Measurements from ENCODE around the gene TNNT3. TPM values are rescaled to one million over a fixed set of nuclear protein-coding genes. Genes with fewer than 3 reads are reported as not detected.

Gene TNNT3
- total RNA-seq, 1 experiment from 2014 or later, result not detected

GRCh38 chr11:1934335-1935155 is 15.0 kb downstream of the TNNT3 start:
- no peak overlapping the region for H3K27ac ChIP-seq (ENCODE audit: insufficient read length, low read depth, low read length)
- no peaks in the 10 kb centered on the region for H4K20me1 ChIP-seq (ENCODE audit: control insufficient read depth, insufficient read depth, insufficient read length)
- no peak overlapping the region for H3K23ac ChIP-seq (ENCODE audit: insufficient read length, low read depth, low read length)
- no peaks in the 10 kb centered on the region for H3K79me2 ChIP-seq (ENCODE audit: insufficient read depth, low read length)
- H4K5ac ChIP-seq (ENCODE audit: insufficient read length, low read depth, low read length), result no peak overlapping the region
- H3K18ac ChIP-seq (ENCODE audit: insufficient read length, low read depth, low read length), result no peak overlapping the region
- H3K4ac ChIP-seq (ENCODE audit: low read depth, low read length), result no peak overlapping the region
- H4K91ac ChIP-seq (ENCODE audit: insufficient read length, low read depth, low read length), result no peak overlapping the region
- no peak overlapping the region for H2BK12ac ChIP-seq (ENCODE audit: insufficient read length, low read depth, low read length)
- Mint-ChIP-seq H3K36me3 (ENCODE audit: insufficient read depth in 1 of 3, low read depth in 3 of 3) (no peaks in the 10 kb centered on the region), H3K4me3 (no peak overlapping the region), H3K4me1 (peaks cover 0 to 9% of the 10 kb centered on the region in 2 experiments; a peak in 2 of 4 replicates), H3K27ac (no peak overlapping the region), H3K9me3 (no peaks in the 10 kb centered on the region), H3K27me3 (ENCODE audit: low read depth) (peaks cover 17% of the 10 kb centered on the region)
- no peaks in the 10 kb centered on the region for H3K79me1 ChIP-seq (ENCODE audit: insufficient read depth, low read depth, low read length, poor library complexity, severe bottlenecking)
- H3K4me2 ChIP-seq (ENCODE audit: insufficient read depth, insufficient read length, low read length), result no peak overlapping the region
- H3K4me1 ChIP-seq (ENCODE audit: insufficient read depth, low read length), result no peaks in the 10 kb centered on the region
- no peak overlapping the region; the same call in 1 of the 2 replicates for H2BK15ac ChIP-seq (ENCODE audit: low read depth, low read length)
- H3K14ac ChIP-seq (ENCODE audit: insufficient read depth, low read length), result no peak overlapping the region; the same call in 1 of the 2 replicates
- H2AFZ ChIP-seq (ENCODE audit: low read length), result no peak overlapping the region
- H3K9ac ChIP-seq (ENCODE audit: extremely low read depth, insufficient read length, low read length), result no peak overlapping the region
- WGBS (ENCODE audit: extremely low coverage, insufficient read length, low lambda C conversion rate), result no CpG with 5 or more reads among the region's 24 CpGs
- no peaks in the 10 kb centered on the region for H3K27me3 ChIP-seq (ENCODE audit: insufficient read depth, low read length)
- H3K23me2 ChIP-seq (ENCODE audit: insufficient read length, low read depth, low read length, poor library complexity, severe bottlenecking), result peaks cover 3% of the 10 kb centered on the region
- H3K9me3 ChIP-seq (ENCODE audit: control insufficient read depth, low read depth, low read length), result no peaks in the 10 kb centered on the region
- no peak overlapping the region for H2BK5ac ChIP-seq (ENCODE audit: insufficient read length, low read length)
- H2AK5ac ChIP-seq (ENCODE audit: insufficient read length, low read length), result no peak overlapping the region
- TF ChIP-seq CTCF (conservative IDR thresholded peaks at IDR 0.05), result no peak
- no peak overlapping the region for H3K56ac ChIP-seq (ENCODE audit: insufficient read length, low read depth, low read length)
- no peak for DNase-seq
- H4K8ac ChIP-seq (replicated peaks; ENCODE audit: insufficient read length, low read depth, low read length), result no peak overlapping the region
- no peak overlapping the region for H2BK20ac ChIP-seq (ENCODE audit: low read depth, low read length, poor library complexity, severe bottlenecking)
- no peak overlapping the region for H3T11ph ChIP-seq (ENCODE audit: low read length)
- H2BK120ac ChIP-seq (ENCODE audit: low read depth, low read length, poor library complexity, severe bottlenecking), result no peak overlapping the region
